Effector memory CD4-positive, alpha-beta T cell (primary cell): Measurements from ENCODE around the gene ARFGAP3.

ENCODE experiments used
- DNase-seq, 3 donors: peaks; one replicate each; pipeline ENCODE4 v3.0.0-alpha.2; 2020
- H3K27ac ChIP-seq: 2 replicates; pipeline ENCODE4 v1.7.0; 2013; ENCODE audit warnings: mild to moderate bottlenecking, low read length, moderate library complexity; ENCODE audit not compliant: insufficient read depth, poor library complexity, severe bottlenecking
- H3K27me3 ChIP-seq: replicated peaks from 2 replicates; pipeline ENCODE4 v1.7.0; 2013; ENCODE audit warnings: mild to moderate bottlenecking, low read length; ENCODE audit not compliant: insufficient read depth, control insufficient read depth, poor library complexity, severe bottlenecking
- H3K36me3 ChIP-seq: 2 replicates; pipeline ENCODE4 v1.7.0; 2013; ENCODE audit warnings: mild to moderate bottlenecking, low read length, moderate library complexity; ENCODE audit not compliant: control insufficient read depth, insufficient read depth
- H3K4me1 ChIP-seq: 2 replicates; pipeline ENCODE4 v1.7.0; 2013; ENCODE audit warnings: low read length, mild to moderate bottlenecking; ENCODE audit not compliant: control insufficient read depth, insufficient read depth, poor library complexity, severe bottlenecking
- H3K4me3 ChIP-seq: 2 replicates; pipeline ENCODE4 v1.7.0; 2013; ENCODE audit warnings: low read length, low read depth, mild to moderate bottlenecking; ENCODE audit not compliant: insufficient read depth, poor library complexity, severe bottlenecking
- H3K9me3 ChIP-seq: 2 replicates; pipeline ENCODE4 v1.7.0; 2013; ENCODE audit warnings: mild to moderate bottlenecking, low read length, moderate library complexity; ENCODE audit not compliant: control insufficient read depth
- total RNA-seq, 3 donors: gene quantifications; one replicate each; lab custom pipeline; 2026; lab: John Stamatoyannopoulos, UW

Gene ARFGAP3, protein sequence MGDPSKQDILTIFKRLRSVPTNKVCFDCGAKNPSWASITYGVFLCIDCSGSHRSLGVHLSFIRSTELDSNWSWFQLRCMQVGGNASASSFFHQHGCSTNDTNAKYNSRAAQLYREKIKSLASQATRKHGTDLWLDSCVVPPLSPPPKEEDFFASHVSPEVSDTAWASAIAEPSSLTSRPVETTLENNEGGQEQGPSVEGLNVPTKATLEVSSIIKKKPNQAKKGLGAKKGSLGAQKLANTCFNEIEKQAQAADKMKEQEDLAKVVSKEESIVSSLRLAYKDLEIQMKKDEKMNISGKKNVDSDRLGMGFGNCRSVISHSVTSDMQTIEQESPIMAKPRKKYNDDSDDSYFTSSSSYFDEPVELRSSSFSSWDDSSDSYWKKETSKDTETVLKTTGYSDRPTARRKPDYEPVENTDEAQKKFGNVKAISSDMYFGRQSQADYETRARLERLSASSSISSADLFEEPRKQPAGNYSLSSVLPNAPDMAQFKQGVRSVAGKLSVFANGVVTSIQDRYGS
- 44.3 to 48.6 (median 45.3) reads per million in 3 donors for total RNA-seq

DNA sequence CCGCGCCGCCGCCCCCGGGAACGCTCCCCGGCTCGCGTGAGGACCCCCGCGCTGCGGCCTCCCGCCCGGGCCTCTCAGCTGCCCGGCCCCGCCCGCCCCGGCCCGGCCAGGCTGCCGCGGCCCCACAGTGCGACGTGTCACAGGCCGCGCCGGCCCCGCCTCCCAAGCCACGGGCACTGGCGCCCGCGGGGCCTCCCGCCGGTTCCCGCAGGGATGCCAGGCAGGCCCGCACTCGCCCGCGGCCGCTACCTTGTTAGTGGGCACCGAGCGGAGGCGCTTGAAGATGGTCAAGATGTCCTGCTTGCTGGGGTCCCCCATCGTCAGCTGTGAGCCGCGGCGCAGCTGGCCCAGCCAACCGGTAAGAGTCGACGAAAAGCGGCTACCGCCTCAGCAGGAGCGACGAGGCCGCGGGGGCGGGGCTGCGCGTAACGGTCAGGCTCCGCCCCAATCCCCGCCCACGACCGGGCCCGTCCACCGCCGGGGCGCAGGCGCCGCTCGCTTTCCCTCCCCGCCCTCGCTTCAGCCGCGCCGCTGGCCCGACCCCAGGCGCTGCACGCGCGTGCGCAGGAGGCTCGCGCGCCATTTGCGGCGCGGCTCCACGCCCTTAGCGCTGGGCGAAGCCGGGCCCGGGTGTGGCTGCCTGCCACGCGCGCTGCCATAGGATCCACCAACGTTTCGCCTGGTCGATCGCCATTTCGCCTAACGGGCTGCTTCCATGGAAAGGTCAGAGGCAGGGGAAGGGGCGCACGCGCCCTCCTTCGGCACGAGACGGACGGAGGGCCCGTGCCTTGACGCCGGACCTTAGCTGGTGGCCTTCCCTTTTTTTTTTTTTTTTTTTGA lies at the start of gene ARFGAP3:
ARFGAP3 (minus strand) TSS at position 409 of the 840 bp plus-strand sequence; CDS start at position 318, 91 bp downstream.
- no peaks in the 10 kb centered on the region for H3K27me3 ChIP-seq
- peak within 1 kb of the TSS; percentile 94 for H3K27ac ChIP-seq
- peak; percentile 87 to 90 (median 89) for DNase-seq
- no peaks in the 10 kb centered on the region for H3K9me3 ChIP-seq
- no peaks in the 10 kb centered on the region for H3K36me3 ChIP-seq
- peak within 1 kb of the TSS; percentile 79 for H3K4me3 ChIP-seq
- peaks cover 8% of the 10 kb centered on the region for H3K4me1 ChIP-seq

DNA sequence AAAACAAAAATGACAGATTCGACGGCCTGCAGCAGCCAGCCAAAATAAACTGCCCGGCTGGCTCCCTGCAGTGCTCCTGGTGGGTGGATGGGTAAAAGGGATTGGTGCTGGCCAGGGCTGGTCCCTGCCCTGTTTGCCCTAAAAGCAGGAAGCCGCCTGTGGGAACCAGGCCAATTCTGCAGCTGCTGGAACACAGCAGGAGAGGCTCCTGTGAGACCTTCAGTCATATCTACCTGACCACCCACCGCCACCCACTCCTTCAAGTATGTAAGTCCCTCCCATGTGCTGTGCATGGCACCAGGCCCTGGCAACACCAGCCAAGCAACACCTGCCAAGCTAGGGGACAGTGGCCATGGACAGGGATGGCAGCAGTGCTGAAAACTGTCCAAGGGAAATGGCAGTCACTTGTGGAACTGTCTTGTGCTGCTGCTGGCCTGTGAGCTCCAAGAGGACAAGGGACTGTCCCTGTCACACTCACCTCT lies 48.7 kb upstream of the ARFGAP3 start:
- Histone ChIP-seq H3K27me3 (no peaks in the 10 kb centered on the region), H3K4me3 (no peak overlapping the region), H3K9me3 (no peaks in the 10 kb centered on the region), H3K27ac (no peak overlapping the region), H3K36me3 (peaks cover 23% of the 10 kb centered on the region), H3K4me1 (no peaks in the 10 kb centered on the region)
- DNase-seq, result no peak

- Histone ChIP-seq H3K4me3 (no peak overlapping the region), H3K27ac (no peak overlapping the region), H3K4me1 (no peaks in the 10 kb centered on the region), H3K27me3 (no peaks in the 10 kb centered on the region), H3K36me3 (peaks cover 18% of the 10 kb centered on the region), H3K9me3 (no peaks in the 10 kb centered on the region)
- no peak for DNase-seq
Observed at GRCh38 chr22:42905217-42905616, 48.1 kb upstream of the ARFGAP3 start.

DNA sequence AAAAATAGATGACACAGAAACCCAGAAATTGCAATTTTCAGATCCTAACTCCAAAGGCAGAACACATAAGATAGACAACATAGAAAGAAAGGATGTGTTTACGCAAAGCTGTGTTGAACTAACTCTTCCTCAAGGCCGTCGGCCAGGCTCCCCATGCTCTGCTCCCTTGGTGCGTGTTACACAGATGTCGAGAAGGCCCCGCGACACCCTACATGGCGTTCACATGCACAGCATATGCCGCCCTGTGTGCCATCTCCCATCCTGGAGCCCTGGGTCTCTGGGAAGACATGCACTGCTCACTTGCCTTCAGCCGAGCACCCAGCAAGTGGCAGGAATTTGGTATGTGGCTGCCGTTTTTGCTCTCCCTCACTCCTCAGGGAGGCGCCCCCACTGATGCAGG lies 47.0 kb upstream of the ARFGAP3 start:
- peaks cover 14% of the 10 kb centered on the region for H3K36me3 ChIP-seq
- no peaks in the 10 kb centered on the region for H3K27me3 ChIP-seq
- DNase-seq, result no peak
- H3K4me3 ChIP-seq, result no peak overlapping the region
- no peak overlapping the region for H3K27ac ChIP-seq
- H3K4me1 ChIP-seq, result no peaks in the 10 kb centered on the region
- H3K9me3 ChIP-seq, result no peaks in the 10 kb centered on the region

GRCh38 chr22:42902875-42903510 lies 45.9 kb upstream of the ARFGAP3 start:
- no peak overlapping the region for H3K4me3 ChIP-seq
- no peak for DNase-seq
- H3K36me3 ChIP-seq, result peaks cover 14% of the 10 kb centered on the region
- H3K9me3 ChIP-seq, result no peaks in the 10 kb centered on the region
- H3K4me1 ChIP-seq, result no peaks in the 10 kb centered on the region
- no peaks in the 10 kb centered on the region for H3K27me3 ChIP-seq
- no peak overlapping the region for H3K27ac ChIP-seq

DNA sequence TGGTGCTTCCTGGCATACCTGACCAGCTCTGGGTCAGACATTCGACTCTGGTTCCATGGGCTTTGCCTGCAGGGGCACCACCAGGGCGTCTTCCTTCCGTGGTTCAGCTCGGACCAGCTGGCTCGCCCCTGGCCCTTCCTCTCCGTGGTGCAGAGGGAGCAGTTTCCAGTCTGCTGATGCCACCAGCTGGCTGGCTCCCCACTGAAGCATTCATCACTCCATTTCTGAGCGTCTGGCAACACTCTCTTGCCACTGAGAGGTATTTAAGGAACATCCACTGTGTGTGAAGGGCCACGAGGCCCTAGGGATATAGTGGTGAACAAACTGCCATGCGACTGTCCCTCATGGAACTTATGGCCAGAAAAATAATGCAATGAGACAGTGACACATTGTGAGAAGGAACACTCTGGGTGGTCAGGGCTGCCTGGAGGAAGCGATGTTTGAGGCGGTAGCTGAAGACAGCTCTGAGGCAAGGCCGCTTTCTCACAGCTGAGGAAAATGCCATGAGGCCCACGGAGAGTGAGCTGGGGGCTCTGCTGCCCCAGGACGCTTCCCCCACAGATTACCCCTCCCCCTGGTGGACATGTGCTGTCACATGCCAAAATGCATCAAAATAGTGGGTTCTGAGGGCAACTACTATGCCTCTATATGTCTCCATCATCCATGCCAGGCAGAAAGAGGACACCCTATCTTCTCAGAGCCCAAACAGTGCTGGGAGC lies 44.9 kb upstream of the ARFGAP3 start:
- Histone ChIP-seq H3K27me3 (no peaks in the 10 kb centered on the region), H3K4me3 (no peak overlapping the region), H3K4me1 (no peaks in the 10 kb centered on the region), H3K27ac (no peak overlapping the region), H3K9me3 (no peaks in the 10 kb centered on the region), H3K36me3 (peaks cover 5% of the 10 kb centered on the region)
- DNase-seq, result no peak

- Histone ChIP-seq H3K4me3 (no peak overlapping the region), H3K27me3 (no peaks in the 10 kb centered on the region), H3K27ac (no peak overlapping the region), H3K9me3 (no peaks in the 10 kb centered on the region), H3K4me1 (peaks cover 3% of the 10 kb centered on the region), H3K36me3 (no peaks in the 10 kb centered on the region)
- DNase-seq, result no peak
Observed at GRCh38 chr22:42897960-42898359, 40.9 kb upstream of the ARFGAP3 start.

- no peak for DNase-seq
- Histone ChIP-seq H3K27ac (no peak overlapping the region), H3K27me3 (no peaks in the 10 kb centered on the region), H3K9me3 (no peaks in the 10 kb centered on the region), H3K4me1 (peaks cover 3% of the 10 kb centered on the region), H3K36me3 (peaks cover 7% of the 10 kb centered on the region), H3K4me3 (no peak overlapping the region)
Observed at GRCh38 chr22:42895541-42895981, 38.5 kb upstream of the ARFGAP3 start.

GRCh38 chr22:42895087-42895486 lies 38.0 kb upstream of the ARFGAP3 start:
- H3K36me3 ChIP-seq, result peaks cover 10% of the 10 kb centered on the region
- peaks cover 3% of the 10 kb centered on the region for H3K4me1 ChIP-seq
- no peak for DNase-seq
- no peak overlapping the region for H3K4me3 ChIP-seq
- H3K27ac ChIP-seq, result no peak overlapping the region
- H3K9me3 ChIP-seq, result no peaks in the 10 kb centered on the region
- H3K27me3 ChIP-seq, result no peaks in the 10 kb centered on the region
